Neural cell (in vitro differentiated cells): ENCODE data around the gene FAM89A.

ENCODE experiments used
- CTCF ChIP-seq: fragments of 450-650 bp; IDR thresholded peaks from 2 replicates; pipeline ENCODE4 v1.5.1; 2014; ENCODE audit warnings: antibody characterized with exemption, mild to moderate bottlenecking, moderate library complexity; ENCODE audit not compliant: poor library complexity, severe bottlenecking
- EP300 ChIP-seq: fragments of 450-650 bp; conservative IDR thresholded peaks from 2 replicates; pipeline ENCODE4 v1.6.1; 2014; ENCODE audit warnings: antibody characterized with exemption, mild to moderate bottlenecking, moderate library complexity; ENCODE audit not compliant: poor library complexity, severe bottlenecking
- EZH2 ChIP-seq: fragments of 200-600, 300-800 bp; shearing (Covaris generic), sonication (generic); IDR thresholded peaks from 2 replicates; pipeline ENCODE4 v1.6.1; 2014; ENCODE audit warnings: antibody characterized with exemption, low read length, borderline replicate concordance, mild to moderate bottlenecking; ENCODE audit not compliant: insufficient read depth, poor library complexity, severe bottlenecking
- POLR2AphosphoS5 ChIP-seq: IDR thresholded peaks from 2 replicates; pipeline ENCODE4 v1.6.1; 2012

GRCh38 chr1:230976360-230976759, 63.7 kb downstream of the FAM89A start:
- TF ChIP-seq CTCF (no peak), EP300 (no peak), POLR2AphosphoS5 (no peak), EZH2 (no peak)
